GM12878 (cell line): Measurements from ENCODE around the gene SLC36A3. TPM values are rescaled to one million over a fixed set of nuclear protein-coding genes. Genes with fewer than 3 reads are reported as not detected.

Experiments
- ATAC-seq: fragments of 200-7000 bp; cut with Tn5 transposase; 3 replicates; pipeline ENCODE4 v1.9.1; 2020; ENCODE audit warnings: mild to moderate bottlenecking, moderate library complexity
- BruUV-seq: library from RNA; stranded (reverse); fragments of 400-500 nt; replicated peaks from 2 replicates; lab custom pipeline; 2021; lab: Mats Ljungman, UMichigan
- CTCF ChIA-PET: fragments of 300-600 bp; sonication (Branson Sonifier 250); formaldehyde crosslinking; extraction: SDS; loops from one replicate; lab custom pipeline; 2021; ENCODE audit warnings: inconsistent platforms; lab: Yijun Ruan, JAX
- POLR2A ChIA-PET: fragments of 350-600 bp; formaldehyde crosslinking; extraction: SDS; loops from one replicate; lab custom pipeline; 2021; ENCODE audit warnings: inconsistent platforms; lab: Charles Lee
- RAD21 ChIA-PET: fragments of 300-600 bp; sonication (Branson Sonifier 250); formaldehyde crosslinking; loops from one replicate; lab custom pipeline; 2023; ENCODE audit warnings: antibody characterized with exemption; ENCODE audit not compliant: unreplicated experiment; lab: Charles Lee
- SMC1A ChIA-PET: fragments of 300-600 bp; sonication (Branson Sonifier 250); formaldehyde crosslinking; loops from one replicate; lab custom pipeline; 2023; ENCODE audit not compliant: unreplicated experiment, uncharacterized antibody; lab: Charles Lee
- DNase-seq: peaks from one replicate; pipeline ENCODE4 v3.0.0-alpha.2; 2011; ENCODE audit warnings: low read depth, low spot score
- FAIRE-seq: peaks from 3 replicates; lab custom pipeline; 2011; peaks lifted over from hg19 to GRCh38; lab: Jason Lieb, UNC
- H2AFZ ChIP-seq: 2 replicates; pipeline ENCODE4 v1.6.0; 2011; ENCODE audit warnings: low read depth, low read length, control low read depth; ENCODE audit not compliant: control insufficient read depth
- H3K27ac ChIP-seq: 2 replicates; pipeline ENCODE4 v1.5.1; 2011; ENCODE audit warnings: control low read depth; ENCODE audit not compliant: control insufficient read depth, insufficient read depth
- H3K27me3 ChIP-seq, 2 experiments: replicated peaks in 1 of 2; 2 replicates each; pipeline versions ENCODE4 v1.6.0 to v1.6.1; 2011; ENCODE audit warnings: low read length in 1 of 2; ENCODE audit not compliant: control insufficient read depth in 2 of 2, insufficient read depth in 2 of 2
- H3K36me3 ChIP-seq, 2 experiments: 2 replicates each; pipeline ENCODE4 v1.5.1; 2011; ENCODE audit warnings: low read length in 1 of 2; ENCODE audit not compliant: control insufficient read depth in 2 of 2, insufficient read depth in 2 of 2
- H3K4me1 ChIP-seq: 2 replicates; pipeline ENCODE4 v1.6.1; 2011; ENCODE audit warnings: mild to moderate bottlenecking, low read length, moderate library complexity, mixed read lengths; ENCODE audit not compliant: control insufficient read depth, insufficient read depth
- H3K4me2 ChIP-seq: 2 replicates; pipeline ENCODE4 v1.6.0; 2011; ENCODE audit warnings: control low read depth; ENCODE audit not compliant: control insufficient read depth, insufficient read depth
- H3K4me3 ChIP-seq: fragments of 200-600 bp; sonication (generic); 2 replicates; pipeline ENCODE4 v1.5.1; 2016
- H3K79me2 ChIP-seq: 2 replicates; pipeline ENCODE4 v1.6.0; 2011; ENCODE audit warnings: low read length; ENCODE audit not compliant: control insufficient read depth, insufficient read depth
- H3K9ac ChIP-seq: 2 replicates; pipeline ENCODE4 v1.8.0; 2011; ENCODE audit warnings: low read length, control low read depth, mixed read lengths; ENCODE audit not compliant: control insufficient read depth, insufficient read depth
- H3K9me3 ChIP-seq: replicated peaks from 3 replicates; pipeline ENCODE4 v1.5.1; 2011; ENCODE audit warnings: mild to moderate bottlenecking, low read length; ENCODE audit not compliant: control insufficient read depth, insufficient read depth
- H4K20me1 ChIP-seq: 2 replicates; pipeline ENCODE4 v1.6.0; 2011; ENCODE audit not compliant: control insufficient read depth, insufficient read depth
- KDM1A ChIP-seq: fragments of 200-600 bp; sonication (generic); IDR thresholded peaks from 2 replicates; pipeline ENCODE4 v1.6.1; 2016; ENCODE audit warnings: borderline replicate concordance
- NFYA ChIP-seq: IDR thresholded peaks from 2 replicates; pipeline ENCODE4 v1.6.1; 2011; ENCODE audit warnings: low read depth, mild to moderate bottlenecking, low read length, improper control_type of control experiment, borderline replicate concordance
- NR2F1 ChIP-seq: fragments of 450-650 bp; conservative IDR thresholded peaks from 2 replicates; pipeline ENCODE4 v1.6.1; 2017; ENCODE audit warnings: mild to moderate bottlenecking
- NRF1 ChIP-seq: conservative IDR thresholded peaks from 2 replicates; pipeline ENCODE4 v1.6.1; 2011; ENCODE audit warnings: mild to moderate bottlenecking, low read depth, low read length, improper control_type of control experiment
- SRF ChIP-seq, 2 experiments: IDR thresholded peaks; 2 replicates each; pipeline ENCODE4 v1.6.1; 2011; ENCODE audit warnings: low read depth in 2 of 2, low read length in 2 of 2, mild to moderate bottlenecking in 1 of 2, moderate library complexity in 1 of 2
- STAT1 ChIP-seq: fragments of 450-650 bp; conservative IDR thresholded peaks from 2 replicates; pipeline ENCODE4 v1.6.1; 2014; ENCODE audit warnings: antibody characterized with exemption, mild to moderate bottlenecking
- WGBS: methylation state at CpG from one replicate; pipeline ENCODE4 v1.1.6; 2016; ENCODE audit warnings: low lambda C conversion rate; ENCODE audit not compliant: insufficient replicate concordance, insufficient coverage; ENCODE audit errors: missing lambda C conversion rate; 5-methylcytosine and 5-hydroxymethylcytosine counted together
- in situ Hi-C: fragments of 300-500 bp; cut with MboI; formaldehyde crosslinking; loops from 9 replicates; pipeline ENCODE4 v1.14.3; 2018; ENCODE audit warnings: mixed read lengths
- intact Hi-C: fragments of 100-400 bp; cut with micrococcal nuclease; formaldehyde crosslinking; loops from one replicate; pipeline ENCODE4 v1.14.2; 2022; ENCODE audit not compliant: unreplicated experiment
- polyA plus RNA-seq, 11 experiments: library from polyadenylated mRNA; depleted of rRNA in 4 of 11; unstranded in 6 of 11; stranded (reverse) in 5 of 11; fragments of >200 nt; fragmentation: Nextera tagmentation in 4 of 11; fragmentation: Illumina TruSeq in 1 of 11; extraction: Ambion mirVana in 4 of 11; extraction: Trizol in 1 of 11; gene quantifications; 1 replicate in 1 of 11; 2 replicates in 10 of 11; pipeline versions ENCODE4 v1.2.1 to v1.2.3, GENCODE V29; 2011 to 2016; ENCODE audit warnings: inconsistent platforms in 2 of 11, missing spikeins in 2 of 11, low read depth in 1 of 11
- total RNA-seq, 4 experiments: library from RNA; depleted of rRNA in 3 of 4; stranded (reverse); fragments of >200 nt in 3 of 4; fragmentation: Illumina TruSeq in 1 of 4; extraction: Trizol in 1 of 4; gene quantifications; 2 replicates each; pipeline versions ENCODE4 v1.2.1 to v1.2.3, GENCODE V29; 2013 to 2021

SLC36A3 gene
- total and polyA plus RNA-seq, 10 of the 15 experiments (the other 5 are each of a cell fraction or from before 2014, with no cell fraction given): 0.03 TPM; not detected in 9

GRCh38 chr5:151280443-151280842 is 23.1 kb downstream of the SLC36A3 start:
- Histone ChIP-seq H3K36me3 (no peaks in the 10 kb centered on the region), H3K4me3 (no peak overlapping the region), H3K79me2 (no peaks in the 10 kb centered on the region), H3K4me2 (no peak overlapping the region), H3K9ac (no peak overlapping the region), H3K27me3 (no peaks in the 10 kb centered on the region), H3K9me3 (no peaks in the 10 kb centered on the region), H4K20me1 (no peaks in the 10 kb centered on the region), H3K27ac (no peak overlapping the region), H3K4me1 (no peaks in the 10 kb centered on the region), H2AFZ (no peak overlapping the region)
- intact Hi-C loops: no loop called here
- ATAC-seq (no peak), FAIRE-seq (no peak), DNase-seq (no peak)
- POLR2A ChIA-PET: interaction anchor here (1.0 to 1.6 kb wide), 2 partner anchors 28 to 110 kb away, joined by 3 to 5 read pairs; no protein-coding TSS in a partner anchor
- SMC1A ChIA-PET: interaction anchor here (1.0 to 1.1 kb wide), 2 partner anchors 21 to 36 kb away, joined by 3 to 4 read pairs; no protein-coding TSS in a partner anchor
- CTCF ChIA-PET: interaction anchor here (1.1 kb wide), 1 partner anchor 233 kb away, joined by 3 read pairs; no protein-coding TSS in a partner anchor
- RAD21 ChIA-PET: interaction anchor here (1.4 kb wide), 1 partner anchor 26 kb away, joined by 5 read pairs; no protein-coding TSS in a partner anchor
- in situ Hi-C loops: no loop called here
- 47% methylated on average over 2 of the region's 2 CpGs for WGBS
- no peak for TF ChIP-seq SRF (IDR thresholded peaks at IDR 0.05; ENCODE audit: low read depth in 2 of 2, low read length in 2 of 2)
- no TSS peak for BruUV-seq

- POLR2A ChIA-PET: no interaction called here
- Histone ChIP-seq H3K9ac (no peak overlapping the region), H2AFZ (no peak overlapping the region), H4K20me1 (no peaks in the 10 kb centered on the region), H3K79me2 (no peaks in the 10 kb centered on the region), H3K9me3 (no peaks in the 10 kb centered on the region), H3K27me3 (no peaks in the 10 kb centered on the region), H3K4me2 (no peak overlapping the region), H3K4me3 (no peak overlapping the region)
- 53% methylated on average over 5 of the region's 5 CpGs for WGBS
- no peak for DNase-seq
- in situ Hi-C loops: no loop called here
- no TSS peak for BruUV-seq
- RAD21 ChIA-PET: interaction anchor here (0.8 kb wide), 1 partner anchor 26 kb away, joined by 4 read pairs; the partner anchor contains the start of gene GM2A
- SMC1A ChIA-PET: interaction anchor here (0.9 to 1.1 kb wide), 2 partner anchors 16 to 20 kb away, joined by 3 read pairs; no protein-coding TSS in a partner anchor
- intact Hi-C loops: no loop called here
- TF ChIP-seq STAT1 (no peak), NRF1 (no peak), KDM1A (no peak), NFYA (no peak), NR2F1 (no peak)
- TF ChIP-seq, all 136 proteins: peak for 0
- CTCF ChIA-PET: interaction anchor here (1.0 to 1.9 kb wide), 4 partner anchors 19 to 163 kb away, joined by 3 to 5 read pairs (median 4); no protein-coding TSS in a partner anchor
- H3K4me1 ChIP-seq: no peaks in the 10 kb centered on the region
- ATAC-seq (no peak), FAIRE-seq (no peak)
- H3K36me3 ChIP-seq: no peaks in the 10 kb centered on the region
- no peak overlapping the region for H3K27ac ChIP-seq
Measured at GRCh38 chr5:151278845-151279244, 24.7 kb downstream of the SLC36A3 start.
